H1 (cell line): ENCODE results near the gene YLPM1. TPM values are rescaled to one million over a fixed set of nuclear protein-coding genes. Genes with fewer than 3 reads are reported as not detected.

ENCODE experiments used
- KDM4A ChIP-seq: IDR thresholded peaks from one replicate; pipeline ENCODE4 v1.7.1; 2012; ENCODE audit warnings: low read depth, mild to moderate bottlenecking, moderate library complexity, low read length, inconsistent platforms; ENCODE audit not compliant: severe bottlenecking
- NANOG ChIP-seq: IDR thresholded peaks from 2 replicates; pipeline ENCODE4 v1.6.1; 2011; ENCODE audit warnings: low read length, low read depth, mild to moderate bottlenecking, inconsistent platforms; ENCODE audit not compliant: insufficient read depth, poor library complexity, severe bottlenecking
- polyA plus RNA-seq, 7 experiments: library from polyadenylated mRNA; depleted of rRNA in 3 of 7; stranded (reverse) in 5 of 7; unstranded in 2 of 7; fragments of >200 nt in 5 of 7; fragments of 200-250 nt in 2 of 7; gene quantifications; 1 replicate in 5 of 7; 2 replicates in 1 of 7; 4 replicates in 1 of 7; pipeline versions ENCODE4 v1.2.1 to v1.2.3, GENCODE V29; 2011 to 2013; ENCODE audit warnings: missing spikeins in 2 of 7, mixed read lengths in 2 of 7
- total RNA-seq: library from RNA; stranded (reverse); fragmentation: NEBNext Ultra II Directional; extraction: Animal tissue kit (Norgen Biotek cat#: 25700); gene quantifications from 2 replicates; pipeline ENCODE4 v1.2.1, GENCODE V29; 2021

YLPM1 gene
- total and polyA plus RNA-seq, 2 of the 8 experiments (the other 6 are each of a cell fraction or from before 2014, with no cell fraction given), result 13.5 to 71.7 TPM

- TF ChIP-seq KDM4A, result no peak
- TF ChIP-seq NANOG, result no peak
These were observed 98.0 kb downstream of the YLPM1 start (continued) for GRCh38 chr14:74860899-74861733.
